Eye (tissue), 1 donor: ENCODE results near the gene FGF14.
A peak's percentile ranks its signal among the peaks of the same experiment; 100 is the strongest.
"Not testable (repeated sequence)": the region's sequence is repeated elsewhere in the genome, so short reads cannot be mapped to it uniquely, and the experiment has no call there.

Experiments used
- DNase-seq: peaks from one replicate; pipeline ENCODE4 v3.0.0-alpha.2; 2015

FGF14 gene

DNA sequence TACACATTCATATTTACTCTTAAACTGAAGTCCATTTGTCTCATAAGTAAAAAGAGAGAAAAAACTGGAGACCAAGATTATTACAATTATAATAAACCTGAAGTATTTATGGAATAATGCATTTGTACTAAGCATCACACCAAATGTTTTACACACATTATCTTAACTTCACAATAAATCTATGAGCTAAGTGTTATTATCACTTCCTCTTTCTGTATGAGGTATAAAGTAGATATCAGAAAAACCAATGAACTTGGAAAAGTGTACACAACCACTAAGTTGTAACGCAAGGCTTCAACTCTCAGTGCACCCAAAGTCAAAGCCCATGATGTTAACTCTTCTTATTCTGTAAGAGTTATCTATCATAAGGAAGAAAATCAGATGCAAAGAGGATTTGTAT is 274.7 kb downstream of the FGF14 start:
- DNase-seq = no peak

DNA sequence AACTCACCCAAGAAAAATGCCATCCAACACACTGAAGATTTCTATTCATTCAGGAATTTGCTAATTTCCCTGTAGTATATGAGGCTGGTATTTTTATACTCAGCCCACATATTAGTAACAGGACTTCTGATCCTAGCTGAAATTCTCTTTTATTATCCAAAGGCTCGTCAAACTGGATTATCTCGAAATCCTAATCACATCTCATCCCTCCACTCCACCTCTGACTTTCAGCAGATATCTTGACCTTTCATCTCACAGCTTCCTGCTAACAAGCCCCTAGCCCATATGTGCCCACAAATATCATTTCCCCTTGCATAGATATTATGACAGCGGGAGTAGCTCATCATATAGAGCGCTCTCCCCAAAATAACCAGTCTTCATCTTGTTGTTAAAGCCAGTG is 279.7 kb downstream of the FGF14 start:
- DNase-seq = no peak

DNA sequence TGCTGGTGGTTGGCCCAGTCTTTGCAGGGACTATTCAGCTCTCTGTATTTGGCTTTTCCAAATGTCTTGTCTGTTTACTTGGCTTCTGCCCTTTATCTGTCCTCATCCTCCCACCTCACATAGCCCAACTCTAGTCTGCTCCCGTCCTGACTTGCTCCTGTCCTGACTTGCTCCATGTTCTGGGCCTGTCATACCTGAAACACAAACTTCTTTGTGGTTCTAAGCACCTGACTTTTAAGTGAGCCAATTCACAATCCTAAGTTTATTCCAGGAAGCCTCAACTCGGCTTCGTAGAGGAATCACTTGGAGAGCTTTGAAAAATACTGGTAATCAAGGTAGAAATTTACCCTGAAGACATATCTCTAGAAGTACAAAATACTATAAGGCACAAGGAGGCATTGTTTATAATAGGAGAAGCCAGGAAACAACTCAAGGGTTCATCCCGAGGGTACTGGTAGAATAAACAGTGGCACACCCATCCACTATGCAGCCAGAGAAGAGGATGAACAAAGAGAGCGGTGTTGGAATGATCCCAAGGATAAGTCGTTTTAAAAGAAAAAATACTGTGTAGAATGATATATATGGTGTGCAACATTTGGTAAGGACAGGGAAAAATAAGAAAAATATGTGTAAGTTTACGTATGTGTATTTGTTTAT is 284.5 kb downstream of the FGF14 start:
- no peak for DNase-seq

DNA sequence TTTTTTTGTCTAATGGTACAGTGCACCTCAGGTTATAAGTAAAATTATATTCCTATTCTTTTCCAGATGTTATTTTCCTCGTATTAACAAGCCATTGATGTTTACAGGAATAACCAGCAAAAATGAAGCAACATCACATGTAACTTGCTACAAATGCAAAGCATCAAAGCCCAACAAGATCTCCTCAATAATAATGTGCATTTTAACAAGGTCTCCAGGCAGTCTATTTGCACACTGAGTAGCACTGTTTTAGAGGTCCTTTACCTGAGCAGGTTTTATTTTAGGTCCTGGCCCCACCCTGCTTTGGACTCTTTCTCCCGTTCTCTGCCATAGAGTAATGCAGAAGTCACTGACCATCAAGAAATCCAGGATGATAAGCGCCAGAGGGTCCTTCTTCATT is 298.4 kb downstream of the FGF14 start:
- no peak for DNase-seq

DNA sequence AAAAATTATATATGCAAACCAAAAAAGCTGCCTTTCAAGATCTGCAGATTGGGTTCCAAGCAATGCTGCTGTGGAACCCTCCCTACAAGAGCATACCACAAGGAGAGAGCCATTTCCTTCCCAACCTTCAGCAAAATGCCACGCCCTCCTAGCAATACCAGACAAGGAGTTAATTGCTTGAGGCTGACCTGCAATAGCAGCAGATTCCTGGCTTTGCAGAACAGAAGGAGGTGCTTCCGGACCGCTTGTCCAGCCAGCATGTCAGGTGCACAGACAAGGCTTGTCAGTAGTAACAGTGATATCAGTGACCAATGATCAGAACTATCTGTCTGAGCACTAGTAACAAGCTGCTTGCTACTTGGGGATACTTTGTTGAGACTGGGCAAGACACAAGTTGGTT is 301.6 kb downstream of the FGF14 start:
- DNase-seq = no peak

DNA sequence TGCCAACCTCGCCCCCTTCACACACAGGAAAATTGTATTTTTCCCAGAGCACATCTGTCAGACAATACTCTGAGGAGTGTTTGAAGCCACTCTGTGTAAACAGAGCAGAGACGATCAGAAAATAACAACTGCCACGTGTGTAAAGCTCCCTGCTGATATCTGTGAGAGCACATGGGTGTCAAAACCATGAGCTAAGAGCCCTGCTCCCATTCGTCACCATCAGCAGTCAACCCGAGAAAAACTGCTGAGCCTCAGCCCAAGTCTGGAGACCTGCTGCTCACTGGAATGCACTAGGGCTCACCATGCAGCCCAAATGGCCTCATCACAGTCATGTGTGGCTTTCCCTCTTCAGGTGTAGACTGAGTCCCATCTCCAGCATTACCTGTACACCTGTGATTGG is 304.1 kb downstream of the FGF14 start:
- DNase-seq = no peak

DNA sequence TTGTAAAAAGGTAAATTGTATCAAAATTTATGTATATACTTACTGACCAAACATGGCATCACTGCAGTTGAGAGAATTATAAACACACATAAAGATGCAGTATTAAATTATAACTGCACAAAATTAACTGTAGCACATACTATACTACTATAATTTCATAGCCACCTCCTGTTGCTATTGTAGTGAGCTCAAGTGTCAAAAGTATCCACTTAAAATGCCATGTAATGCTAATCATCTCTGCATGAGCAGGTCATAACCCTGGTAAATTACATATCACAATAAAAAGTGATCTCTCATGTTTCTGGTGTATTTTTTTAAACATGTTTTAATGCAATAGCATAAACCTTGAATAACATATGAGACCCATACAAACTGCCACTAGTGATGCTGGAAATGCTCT is 308.6 kb downstream of the FGF14 start:
- not testable (repeated sequence) for DNase-seq

DNA sequence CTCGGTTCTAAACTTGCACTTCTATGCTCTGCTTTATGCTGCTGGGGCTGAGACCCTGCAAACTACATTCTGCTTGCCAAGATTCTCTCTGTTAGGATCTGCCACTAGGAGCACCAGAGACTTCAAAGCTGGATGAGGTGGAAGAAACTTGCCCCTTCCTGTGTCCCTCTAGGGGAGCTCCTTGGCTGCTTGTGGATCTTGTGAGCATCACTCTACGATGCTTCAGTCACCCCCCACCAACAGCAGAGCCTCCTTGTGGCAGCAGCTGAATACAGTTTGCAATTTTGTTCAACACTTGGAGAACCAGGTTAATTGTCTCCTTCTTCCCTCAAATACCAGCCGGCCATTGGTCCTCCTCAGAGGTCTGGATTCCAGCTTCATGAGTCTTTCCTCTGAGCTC is 310.6 kb downstream of the FGF14 start:
- DNase-seq = no peak

DNA sequence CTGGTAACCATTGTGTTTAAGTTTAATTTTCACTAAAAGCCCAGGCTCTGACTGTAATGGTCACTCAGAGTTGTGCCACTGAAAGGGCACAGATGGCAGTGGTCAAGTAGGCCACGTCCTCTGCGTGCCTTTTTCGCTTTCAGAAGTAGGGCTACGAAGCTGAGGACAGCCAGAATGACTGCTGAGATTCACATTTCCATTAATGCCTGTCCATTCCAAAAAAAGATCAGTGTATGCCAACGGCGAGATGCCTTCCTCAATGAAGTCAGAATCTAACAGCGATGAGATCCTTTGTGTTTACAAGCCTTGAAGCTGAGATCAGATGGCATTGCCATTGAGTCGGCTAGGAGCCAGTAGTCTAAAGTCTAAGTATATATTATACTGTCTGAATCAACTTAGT is 311.3 kb downstream of the FGF14 start:
- no peak for DNase-seq

DNA sequence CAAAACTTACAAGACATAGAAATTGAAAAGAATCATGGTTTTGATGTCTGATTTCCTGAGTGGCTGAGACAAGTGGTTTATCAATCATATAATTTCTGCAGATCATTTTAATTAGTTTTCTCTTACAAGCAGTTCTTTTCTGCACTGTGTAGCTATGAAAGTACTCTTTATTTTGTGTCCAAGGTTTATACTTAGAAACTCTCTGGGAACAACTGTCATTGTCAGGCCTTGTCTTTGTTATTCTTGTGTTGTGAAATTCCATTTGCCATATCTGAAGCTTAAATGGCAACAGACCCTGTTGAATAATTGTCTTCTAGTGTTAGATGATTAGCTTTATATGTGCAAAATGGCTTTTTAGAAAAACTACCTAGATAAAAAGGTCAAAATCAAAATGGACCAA is 312.1 kb downstream of the FGF14 start:
- DNase-seq = no peak

DNA sequence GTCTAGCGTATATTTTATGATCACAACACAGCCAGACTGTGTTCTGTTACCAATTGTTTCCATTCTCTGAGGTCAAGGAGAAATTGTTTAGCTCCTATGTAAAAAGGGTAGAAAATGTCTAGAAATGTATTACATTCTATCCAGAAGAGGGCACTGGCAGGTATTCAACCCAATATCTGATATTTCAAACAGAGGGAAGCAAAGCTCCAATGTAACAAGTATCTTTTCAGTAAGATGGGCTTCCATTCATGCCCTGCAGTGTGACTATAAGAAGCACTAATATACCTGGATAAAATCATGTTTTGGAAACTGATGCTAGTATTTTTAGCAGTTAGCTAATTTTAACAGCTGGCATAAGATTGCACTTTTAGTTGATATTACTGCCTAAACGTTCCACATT is 312.7 kb downstream of the FGF14 start:
- no peak for DNase-seq

DNA sequence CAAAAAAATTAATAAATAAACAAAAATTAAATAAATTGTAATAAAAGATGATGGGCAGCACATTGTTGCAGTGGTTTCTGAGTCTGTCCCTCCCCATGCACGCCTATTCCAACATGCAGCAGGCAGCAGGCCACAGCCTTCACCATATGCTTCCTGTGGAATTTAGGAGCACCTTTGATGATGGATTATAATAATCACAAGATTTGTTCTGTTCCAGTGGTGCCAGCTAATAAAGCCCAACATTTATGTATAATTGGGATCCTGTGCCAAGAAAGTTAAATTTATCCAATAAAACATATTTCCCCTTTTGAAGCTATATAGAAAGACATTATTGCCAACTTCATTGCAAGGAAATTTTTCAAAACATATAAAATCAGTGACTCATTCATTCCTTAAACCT is 328.6 kb downstream of the FGF14 start:
- DNase-seq = no peak

DNA sequence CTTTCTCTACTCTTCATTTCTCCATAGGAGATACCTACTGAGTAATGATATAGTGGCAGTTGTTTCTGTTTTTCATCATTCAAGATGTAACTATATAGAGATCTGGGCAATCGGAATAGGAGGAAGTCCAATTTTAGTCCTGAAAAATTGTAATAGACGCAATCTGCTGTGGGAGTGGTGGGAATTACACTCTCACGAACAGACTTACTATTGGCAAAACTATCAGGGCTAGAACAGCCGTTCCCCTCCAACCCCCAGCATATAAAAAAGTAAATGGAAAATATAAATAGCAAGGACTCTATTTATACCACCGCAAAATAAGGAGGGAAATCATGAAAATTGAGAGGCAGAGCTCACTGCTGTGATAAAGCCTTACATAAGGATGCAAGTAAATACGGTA is 330.1 kb downstream of the FGF14 start:
- no peak for DNase-seq

DNA sequence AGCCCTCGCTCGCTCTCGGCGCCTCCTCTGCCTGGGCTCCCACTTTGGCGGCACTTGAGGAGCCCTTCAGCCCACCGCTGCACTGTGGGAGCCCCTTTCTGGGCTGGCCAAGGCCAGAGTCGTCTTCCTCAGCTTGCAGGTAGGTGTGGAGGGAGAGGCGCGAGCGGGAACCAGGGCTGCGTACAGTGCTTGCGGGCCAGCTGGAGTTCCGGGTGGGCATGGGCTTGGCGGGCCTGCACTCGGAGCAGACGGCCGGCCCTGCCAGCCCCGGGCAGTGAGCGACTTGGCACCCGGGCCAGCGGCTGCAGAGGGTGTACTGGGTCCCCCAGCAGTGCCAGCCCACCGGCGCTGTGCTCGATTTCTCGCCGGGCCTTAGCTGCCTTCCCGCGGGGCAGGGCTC is 333.5 kb downstream of the FGF14 start:
- DNase-seq = not testable (repeated sequence)

DNA sequence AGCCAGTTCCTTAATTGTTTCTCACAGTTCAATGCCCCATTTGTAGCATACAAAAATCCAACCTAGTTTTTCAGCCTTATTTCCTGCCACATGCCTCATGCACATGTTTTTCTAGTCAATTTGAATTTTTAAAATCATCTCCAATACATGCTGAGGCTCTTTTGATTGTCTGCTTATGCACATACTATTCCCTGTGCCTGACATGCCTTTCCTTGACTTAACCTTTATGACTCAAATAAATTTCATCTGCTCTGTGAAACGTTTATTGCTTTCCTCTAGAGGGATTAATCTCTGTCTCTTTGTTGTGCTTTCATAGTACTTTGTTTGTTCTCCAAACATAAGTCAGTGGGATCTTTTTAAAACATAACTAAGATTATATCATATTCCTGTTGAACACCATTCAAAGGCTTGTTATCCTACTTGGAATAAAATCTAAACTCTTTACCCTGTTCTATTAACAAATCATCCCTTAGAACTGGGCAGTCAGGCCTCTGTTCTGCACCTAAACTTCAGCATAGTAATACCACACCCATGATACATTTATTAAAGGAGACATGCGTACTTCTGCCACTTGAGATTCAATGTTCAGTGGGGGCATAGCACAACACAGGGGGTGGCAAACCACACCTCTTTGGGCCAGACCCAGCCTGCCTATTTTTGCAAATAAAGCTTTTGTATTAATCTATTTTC is 346.6 kb downstream of the FGF14 start:
- DNase-seq = no peak

DNA sequence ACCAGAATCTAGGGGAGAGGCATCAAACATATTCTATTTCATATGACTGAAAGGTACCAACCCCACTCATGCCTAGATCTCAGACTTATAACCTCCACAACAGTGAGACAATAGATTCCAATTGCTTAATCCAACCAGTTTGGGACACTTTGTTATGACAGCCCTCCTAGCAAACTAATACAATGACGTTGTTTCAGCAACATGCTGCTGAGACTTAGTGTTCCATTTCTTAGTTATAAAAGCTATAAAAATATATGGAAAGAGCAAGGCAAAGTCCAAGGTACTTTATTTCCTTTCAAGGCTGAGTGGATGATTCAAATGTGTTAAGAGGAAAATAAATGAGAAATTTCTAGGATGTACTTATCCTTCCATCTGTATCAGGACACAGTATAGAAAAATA is 352.0 kb downstream of the FGF14 start:
- DNase-seq = no peak

DNA sequence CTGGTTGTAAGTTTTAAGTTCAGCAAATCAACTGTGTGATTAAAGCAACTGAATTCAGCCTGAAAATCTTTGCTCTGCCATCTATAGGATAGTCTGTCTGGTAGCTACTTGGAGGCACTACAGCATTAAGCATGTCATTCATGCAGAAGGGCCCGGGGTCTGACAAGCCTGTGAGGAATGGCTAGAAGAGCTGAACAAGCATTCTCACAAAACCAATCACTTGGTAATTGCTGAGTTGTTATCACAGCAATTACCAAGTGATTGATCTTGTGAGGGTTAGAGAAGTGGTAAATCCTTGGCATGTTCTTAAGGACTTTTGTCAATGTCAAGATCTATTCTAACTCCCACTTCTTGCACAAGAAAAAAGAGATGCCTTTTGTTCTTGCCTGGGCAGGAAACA is 356.1 kb downstream of the FGF14 start:
- peak; percentile 85 for DNase-seq

DNA sequence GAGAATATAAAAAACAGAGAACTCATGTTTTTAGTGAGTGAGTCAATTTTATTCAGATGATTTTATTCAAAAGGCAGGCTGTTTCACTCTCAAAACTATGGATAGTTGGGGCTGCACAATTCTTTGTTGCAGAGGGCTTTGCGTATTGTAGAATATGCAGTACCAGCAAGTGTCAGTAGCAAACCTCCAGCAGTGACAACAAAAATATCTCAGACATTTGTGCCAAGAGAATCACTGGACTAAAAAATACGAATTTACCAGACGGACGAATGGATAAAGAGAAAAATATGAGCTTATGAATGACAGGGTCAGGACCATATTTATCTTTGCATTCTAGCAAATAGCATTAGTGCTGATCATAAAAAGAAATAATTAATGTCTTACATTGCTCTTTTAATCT is 359.1 kb downstream of the FGF14 start:
- no peak for DNase-seq

DNA sequence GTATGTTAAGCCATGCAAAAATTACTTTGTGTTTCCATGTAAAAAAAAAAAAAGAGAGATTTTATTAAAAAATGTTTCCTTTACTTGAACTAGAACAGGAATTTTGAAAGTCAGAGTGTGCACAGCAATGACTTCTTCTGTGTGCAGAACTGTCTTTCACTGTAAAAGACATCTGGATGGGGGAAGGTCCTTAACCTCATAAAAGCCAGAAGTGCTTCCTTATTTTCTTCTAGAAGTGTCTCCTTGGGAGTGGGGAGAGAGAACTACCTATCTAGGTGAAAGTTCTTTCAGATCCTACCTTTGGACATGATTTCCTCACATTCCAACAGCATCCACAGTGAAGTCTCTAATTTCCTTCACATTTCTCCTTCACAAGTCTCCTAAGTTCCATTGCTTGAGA is 360.3 kb downstream of the FGF14 start:
- no peak for DNase-seq

DNA sequence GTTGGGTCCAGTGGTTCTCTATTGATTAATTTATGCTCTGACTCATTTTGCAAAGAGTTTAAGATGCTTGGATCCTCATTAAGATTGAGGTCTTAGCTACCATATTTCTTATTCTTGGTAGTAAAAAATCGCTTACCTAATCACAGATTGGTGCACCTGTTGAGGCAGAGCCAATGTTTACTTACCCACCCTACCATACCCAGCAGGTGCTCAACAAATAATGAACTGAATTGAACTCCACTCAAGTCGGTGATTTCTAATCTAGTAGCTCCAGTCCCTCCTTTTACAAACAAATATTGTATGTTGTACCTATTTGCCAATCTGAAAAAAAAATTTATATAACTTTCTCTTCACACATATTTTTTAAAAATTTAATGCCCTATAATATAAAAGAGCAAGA is 361.0 kb downstream of the FGF14 start:
- DNase-seq = no peak

DNA sequence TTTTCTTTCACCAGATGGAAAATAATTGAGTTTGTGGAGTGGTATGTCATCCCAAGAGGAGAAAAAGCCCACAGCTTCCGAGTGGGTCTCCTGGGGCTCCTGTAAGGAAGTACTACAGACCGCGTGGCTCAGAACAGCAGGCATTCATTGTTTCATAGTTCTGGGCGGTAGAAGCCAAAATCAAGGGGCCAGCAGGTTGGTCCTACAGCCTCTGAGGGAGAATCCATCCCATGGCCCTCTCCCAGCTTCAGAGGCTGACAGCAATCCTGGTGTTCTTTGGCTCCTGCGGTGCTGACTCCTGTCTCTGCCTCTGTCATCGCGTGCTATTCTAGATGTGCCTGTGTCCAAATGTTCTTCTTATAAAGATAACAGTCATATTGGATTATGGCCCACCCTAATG is 362.6 kb downstream of the FGF14 start:
- DNase-seq = no peak

DNA sequence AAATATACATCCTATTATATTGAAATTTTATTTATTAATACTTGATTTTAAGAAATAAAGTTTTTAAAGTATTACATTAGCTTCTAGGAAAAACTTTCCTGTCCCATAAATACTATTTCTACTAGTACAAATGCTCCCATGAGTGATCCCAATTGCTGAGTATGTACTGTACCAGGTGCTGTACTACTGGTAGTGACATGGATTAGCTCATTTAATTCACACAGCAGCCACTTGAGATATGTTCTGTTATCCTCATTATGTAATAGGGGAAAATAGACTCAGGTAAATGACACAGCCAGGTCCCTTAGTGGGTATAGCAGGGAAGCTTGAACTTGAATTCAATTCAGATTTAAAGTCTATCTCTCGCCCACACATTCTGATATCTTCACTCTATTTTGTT is 363.1 kb downstream of the FGF14 start:
- DNase-seq = no peak

DNA sequence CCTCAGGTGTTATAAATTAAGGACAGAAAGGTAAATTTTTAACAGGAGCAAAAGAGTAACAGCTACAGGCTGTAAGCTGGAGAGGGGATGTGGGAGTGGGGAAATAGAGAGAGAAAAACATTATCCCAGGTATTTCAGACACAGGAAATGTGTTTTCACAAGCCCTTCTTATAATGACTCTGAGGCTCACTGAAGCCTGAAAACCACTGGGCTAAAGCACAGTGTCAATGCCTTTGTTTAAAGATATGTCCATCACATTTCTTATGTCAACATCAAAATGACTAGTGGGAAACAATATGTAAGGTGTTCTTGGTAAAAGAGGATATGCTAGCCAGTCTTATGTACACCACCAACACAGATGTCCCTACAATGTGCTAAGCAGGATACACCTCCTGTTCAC is 365.9 kb downstream of the FGF14 start:
- no peak for DNase-seq

DNA sequence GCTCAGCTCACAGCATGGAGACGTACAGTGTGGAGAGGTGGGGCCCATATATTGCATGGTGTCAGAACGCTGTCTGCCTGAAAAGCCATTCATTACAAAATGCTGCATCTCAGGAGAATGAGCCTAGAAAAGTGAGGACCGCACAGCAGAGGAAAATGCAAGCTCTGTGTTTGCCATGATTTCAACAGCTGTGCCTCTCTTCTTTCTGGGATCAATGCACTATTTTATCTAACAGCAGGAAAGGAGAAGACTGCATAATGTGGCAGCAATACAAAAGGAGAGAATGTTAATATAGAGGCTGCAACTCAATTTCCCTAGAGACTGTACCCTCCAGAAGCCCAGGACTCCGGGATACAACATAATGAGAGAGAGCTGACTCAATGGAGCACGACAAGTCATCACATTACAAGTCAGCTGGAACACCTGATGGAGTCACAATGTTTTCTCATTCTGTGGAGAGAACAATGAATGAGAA is 368.0 kb downstream of the FGF14 start:
- no peak for DNase-seq

DNA sequence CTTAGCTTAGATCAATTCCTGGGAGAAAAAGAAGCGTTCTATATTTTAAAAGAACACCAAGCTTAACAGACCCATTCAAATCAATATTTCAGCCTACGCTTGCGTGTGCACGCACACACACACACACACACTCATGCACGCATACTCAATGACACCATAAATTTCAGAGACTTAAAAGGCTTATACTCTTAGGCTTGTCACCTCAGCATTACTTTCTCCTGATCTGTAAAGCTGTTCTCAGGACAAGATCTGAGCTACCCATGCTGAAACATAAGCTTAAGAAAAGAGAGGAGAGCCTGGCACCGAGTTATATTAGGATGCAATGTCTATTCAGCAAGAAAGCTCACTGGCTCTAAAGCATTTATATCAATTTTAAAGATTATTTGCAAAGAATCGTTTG is 368.5 kb downstream of the FGF14 start:
- peak; percentile 56 for DNase-seq
